Measurements from ENCODE around the gene RESF1. TPM values are rescaled to one million over a fixed set of nuclear protein-coding genes. Genes with fewer than 3 reads are reported as not detected.

RESF1 gene
- total and polyA plus RNA-seq, 2 experiments from 2014 or later: 134 to 313 TPM

GRCh38 chr12:31928246-31929026 lies 30.8 kb upstream of the RESF1 start (continued):
- TF ChIP-seq ZNF462 (CRISPR knock-in tag; IDR thresholded peaks at IDR 0.05): no peak
- TF ChIP-seq ZNF114 (CRISPR knock-in tag; IDR thresholded peaks at IDR 0.05): no peak
- TF ChIP-seq POLR2AphosphoS5 (IDR thresholded peaks at IDR 0.05; ENCODE audit: low read depth): no peak
- no peak for TF ChIP-seq REST (IDR thresholded peaks at IDR 0.05; ENCODE audit: unreplicated experiment)
- TF ChIP-seq EZH2 (IDR thresholded peaks at IDR 0.05; ENCODE audit: low read depth, unreplicated experiment): no peak

Measured in GM23338 (cell line).